Measurements from ENCODE around the gene COX20.

The COX20 gene

GRCh38 chr1:244854865-244855578 lies 19.6 kb downstream of the COX20 start:
- TF ChIP-seq TAF1 (IDR thresholded peaks at IDR 0.05; ENCODE audit: borderline replicate concordance, insufficient read depth, low read length), result no peak
- no peak for TF ChIP-seq POLR2AphosphoS5 (IDR thresholded peaks at IDR 0.05; ENCODE audit: low read depth, low read length)
- no peak for TF ChIP-seq FOXP2 (optimal IDR thresholded peaks at IDR 0.05; ENCODE audit: borderline replicate concordance, extremely low read depth, extremely low read length, insufficient read depth)
- no peak for TF ChIP-seq REST (IDR thresholded peaks at IDR 0.05; ENCODE audit: insufficient read depth in 1 of 2, low read depth in 2 of 2, low read length in 2 of 2)
- TF ChIP-seq SIN3A (IDR thresholded peaks at IDR 0.05; ENCODE audit: borderline replicate concordance, insufficient read depth, low read length), result no peak

- TF ChIP-seq POLR2AphosphoS5 (IDR thresholded peaks at IDR 0.05; ENCODE audit: low read depth, low read length), result no peak
Measured at GRCh38 chr1:244857761-244858160, 22.3 kb downstream of the COX20 start.

DNA sequence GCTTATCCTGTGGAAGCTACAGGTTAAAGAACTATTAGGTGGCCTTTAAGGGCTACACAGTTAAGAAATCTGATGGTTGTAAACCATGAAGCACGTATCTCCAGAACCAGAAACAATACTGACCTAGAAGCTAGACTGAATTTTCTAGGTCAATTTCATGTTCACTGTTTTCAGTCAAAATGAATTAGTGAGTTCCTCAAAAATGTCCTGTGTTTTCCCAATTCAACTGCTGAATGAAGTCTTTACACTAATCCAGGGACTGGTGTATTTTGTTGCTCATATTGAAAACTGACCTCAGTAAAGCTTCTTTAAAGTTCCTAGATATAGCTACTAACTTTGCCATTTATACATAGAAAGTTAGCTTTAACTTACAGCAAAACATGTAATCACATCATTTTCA lies 22.9 kb downstream of the COX20 start:
- TF ChIP-seq TAF1 (IDR thresholded peaks at IDR 0.05; ENCODE audit: borderline replicate concordance, insufficient read depth, low read length) (no peak), SIN3A (IDR thresholded peaks at IDR 0.05; ENCODE audit: borderline replicate concordance, insufficient read depth, low read length) (no peak), REST (IDR thresholded peaks at IDR 0.05; ENCODE audit: insufficient read depth in 1 of 2, low read depth in 2 of 2, low read length in 2 of 2) (no peak), POLR2AphosphoS5 (IDR thresholded peaks at IDR 0.05; ENCODE audit: low read depth, low read length) (no peak), FOXP2 (optimal IDR thresholded peaks at IDR 0.05; ENCODE audit: borderline replicate concordance, extremely low read depth, extremely low read length, insufficient read depth) (no peak)

DNA sequence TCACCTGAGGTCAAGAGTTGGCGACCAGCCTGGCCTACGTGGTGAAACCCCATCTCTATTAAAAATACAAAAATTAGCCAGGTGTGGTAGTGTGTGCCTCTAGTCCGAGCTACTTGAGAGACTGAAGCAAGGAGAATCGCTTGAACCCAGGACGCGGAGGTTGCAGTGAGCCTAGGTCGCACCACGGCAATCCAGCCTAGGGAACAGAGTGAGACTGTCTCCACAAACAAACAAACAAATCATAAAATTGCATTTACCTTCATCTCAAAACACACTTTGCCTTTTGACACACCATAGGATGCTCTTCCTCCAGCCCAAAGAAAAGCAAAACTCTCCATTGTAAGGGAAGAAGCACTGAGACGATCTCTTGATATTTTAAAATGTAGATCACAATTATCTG lies 24.6 kb downstream of the COX20 start:
- TF ChIP-seq REST (IDR thresholded peaks at IDR 0.05; ENCODE audit: insufficient read depth in 1 of 2, low read depth in 2 of 2, low read length in 2 of 2) (no peak), POLR2AphosphoS5 (IDR thresholded peaks at IDR 0.05; ENCODE audit: low read depth, low read length) (no peak), SIN3A (IDR thresholded peaks at IDR 0.05; ENCODE audit: borderline replicate concordance, insufficient read depth, low read length) (no peak), FOXP2 (optimal IDR thresholded peaks at IDR 0.05; ENCODE audit: borderline replicate concordance, extremely low read depth, extremely low read length, insufficient read depth) (no peak), TAF1 (IDR thresholded peaks at IDR 0.05; ENCODE audit: borderline replicate concordance, insufficient read depth, low read length) (no peak)

DNA sequence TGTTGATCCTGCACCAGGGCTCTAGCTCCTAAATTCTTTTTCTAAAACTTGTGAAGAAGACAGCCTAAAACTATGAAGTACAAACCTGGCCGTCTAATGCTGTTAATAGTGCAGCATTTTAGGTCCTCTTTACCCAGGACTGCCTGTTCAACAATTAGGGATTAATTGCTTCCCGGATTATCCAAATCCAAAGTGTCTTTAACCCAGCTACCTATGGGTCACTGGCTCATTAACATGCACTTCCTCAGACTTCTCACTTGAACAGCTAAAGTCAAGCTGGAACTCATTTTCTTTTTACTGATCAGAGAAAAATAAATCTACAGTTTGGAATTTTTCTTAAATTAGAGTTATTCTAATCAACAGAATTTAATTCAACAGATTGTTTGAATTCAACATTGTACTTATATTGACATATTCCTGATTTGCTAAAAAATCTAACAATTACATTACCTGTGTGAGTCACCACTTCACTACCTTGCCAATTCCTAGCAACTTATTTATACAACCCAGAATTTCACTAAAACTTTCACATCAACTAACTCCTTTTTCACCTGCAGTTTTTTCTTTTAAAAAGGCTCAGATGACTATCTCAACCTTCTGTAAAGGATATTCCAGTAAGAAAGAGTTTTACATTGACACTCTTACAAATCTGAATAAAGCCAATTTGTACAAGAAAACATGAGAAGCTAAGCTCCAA lies 25.6 kb downstream of the COX20 start:
- TF ChIP-seq REST (IDR thresholded peaks at IDR 0.05; ENCODE audit: insufficient read depth in 1 of 2, low read depth in 2 of 2, low read length in 2 of 2) (no peak), POLR2AphosphoS5 (IDR thresholded peaks at IDR 0.05; ENCODE audit: low read depth, low read length) (no peak)
